Right lobe of liver (tissue), 6 donors: ENCODE data around the gene RNASEH2B. TPM values are rescaled to one million over a fixed set of nuclear protein-coding genes. Genes with fewer than 3 reads are reported as not detected.
A peak's percentile ranks its signal among the peaks of the same experiment; 100 is the strongest.

Experiments
- ATAC-seq, 4 donors: fragments of 200-7000 bp; cut with Tn5 transposase; one replicate each; pipeline ENCODE4 v1.9.1; 2020; ENCODE audit warnings: mild to moderate bottlenecking in 4 of 4, moderate library complexity in 4 of 4
- DNase-seq, 3 donors: peaks; one replicate each; pipeline ENCODE4 v3.0.0-alpha.2; 2020
- H3K27ac ChIP-seq, 3 donors: fragments of 200-600 bp; one replicate each; pipeline ENCODE4 v1.8.0; 2022
- H3K27me3 ChIP-seq, 2 donors: fragments of 200-600 bp; one replicate each; pipeline ENCODE4 v1.8.0; 2022
- H3K36me3 ChIP-seq, 4 donors: fragments of 200-600 bp; sonication (generic) in 1 of 4; one replicate each; pipeline versions ENCODE4 v1.5.1 to v1.8.0; 2017 to 2022; ENCODE audit warnings: control low read depth in 1 of 4
- H3K4me1 ChIP-seq, 4 donors: fragments of 200-600 bp; sonication (generic) in 1 of 4; one replicate each; pipeline versions ENCODE4 v1.5.1 to v1.8.0; 2017 to 2022; ENCODE audit warnings: control low read depth in 1 of 4
- H3K4me3 ChIP-seq, 3 donors: fragments of 200-600 bp; one replicate each; pipeline ENCODE4 v1.8.0; 2022
- H3K9me3 ChIP-seq, 4 donors: fragments of 200-600 bp; sonication (generic) in 1 of 4; one replicate each; pipeline versions ENCODE4 v1.5.1 to v1.8.0; 2017 to 2022; ENCODE audit warnings: control low read depth in 1 of 4
- POLR2A ChIP-seq: fragments of 450-650 bp; IDR thresholded peaks from one replicate; pipeline ENCODE4 v1.6.1; 2017; ENCODE audit warnings: antibody characterized with exemption, mild to moderate bottlenecking
- WGBS: methylation state at CpG from one replicate; pipeline ENCODE4 v1.1.6; 2018; ENCODE audit warnings: low coverage, low lambda C conversion rate; ENCODE audit not compliant: insufficient coverage; ENCODE audit errors: missing lambda C conversion rate; 5-methylcytosine and 5-hydroxymethylcytosine counted together
- intact Hi-C, 2 donors: fragments of 100-400 bp; cut with DNase I; formaldehyde crosslinking; loops; one replicate each; pipeline versions ENCODE4 v1.11.2 to v1.14.1; 2022
- total RNA-seq, 6 experiments: library from RNA; depleted of rRNA in 2 of 6; stranded (reverse); fragments of >200 nt in 2 of 6; fragmentation: NEBNext Ultra II Directional in 3 of 6; extraction: Animal tissue kit (Norgen Biotek cat#: 25700) in 3 of 6; gene quantifications; one replicate each; pipeline versions ENCODE4 v1.1.0 to v1.2.4, GENCODE V29; 2016 to 2023
- TF ChIP-seq, protein P1 (sequence below), 4 donors: fragments of 200-600 bp in 3 of 4; fragments of 450-650 bp in 1 of 4; IDR thresholded peaks; one replicate each; pipeline versions ENCODE4 v1.5.1 to v1.8.0; 2016 to 2022; ENCODE audit warnings: antibody characterized with exemption in 4 of 4, mild to moderate bottlenecking in 2 of 4
- donor health status: DM: no; HTN: yes; CAD: no.
- donor health status: DM: no; HTN: no; CAD: no.
- donor health status: DM: no; HTN: no; CAD: no.
- donor health status: DM: no; HTN: yes; CAD: no.
- donor health status: DM: no; HTN: yes; CAD: no.

The RNASEH2B gene
- total RNA-seq, 6 experiments from 2014 or later: 9.9 to 19.8 (median 11.7) TPM

DNA sequence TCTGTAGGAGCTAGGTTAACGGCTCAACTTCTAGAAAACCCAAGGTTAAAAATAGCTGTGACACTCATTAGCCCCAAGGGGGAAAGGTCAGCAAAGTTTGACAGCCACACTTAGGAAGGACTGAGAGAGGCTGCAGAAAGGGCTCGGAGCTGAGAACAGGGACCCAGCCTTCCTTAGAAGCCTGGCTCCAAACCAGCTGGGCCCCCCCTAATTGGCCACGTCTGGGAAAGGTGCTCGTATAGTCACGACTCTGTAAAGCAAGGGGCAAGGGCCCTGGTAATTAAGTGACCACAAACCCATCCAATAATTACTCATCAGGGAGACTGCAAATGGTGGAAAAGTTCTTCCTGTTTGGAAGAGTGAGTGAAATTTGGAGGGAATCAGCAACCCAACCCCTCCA lies 90.5 kb downstream of the RNASEH2B start:
- Histone ChIP-seq H3K36me3 (no peaks in the 10 kb centered on the region), H3K4me1 (peaks cover 0 to 7% (median 0%) of the 10 kb centered on the region in 4 donors), H3K27me3 (no peaks in the 10 kb centered on the region), H3K4me3 (no peak overlapping the region), H3K9me3 (no peaks in the 10 kb centered on the region), H3K27ac (no peak overlapping the region)
- intact Hi-C loops: no loop called here
- TF ChIP-seq, protein P1, sequence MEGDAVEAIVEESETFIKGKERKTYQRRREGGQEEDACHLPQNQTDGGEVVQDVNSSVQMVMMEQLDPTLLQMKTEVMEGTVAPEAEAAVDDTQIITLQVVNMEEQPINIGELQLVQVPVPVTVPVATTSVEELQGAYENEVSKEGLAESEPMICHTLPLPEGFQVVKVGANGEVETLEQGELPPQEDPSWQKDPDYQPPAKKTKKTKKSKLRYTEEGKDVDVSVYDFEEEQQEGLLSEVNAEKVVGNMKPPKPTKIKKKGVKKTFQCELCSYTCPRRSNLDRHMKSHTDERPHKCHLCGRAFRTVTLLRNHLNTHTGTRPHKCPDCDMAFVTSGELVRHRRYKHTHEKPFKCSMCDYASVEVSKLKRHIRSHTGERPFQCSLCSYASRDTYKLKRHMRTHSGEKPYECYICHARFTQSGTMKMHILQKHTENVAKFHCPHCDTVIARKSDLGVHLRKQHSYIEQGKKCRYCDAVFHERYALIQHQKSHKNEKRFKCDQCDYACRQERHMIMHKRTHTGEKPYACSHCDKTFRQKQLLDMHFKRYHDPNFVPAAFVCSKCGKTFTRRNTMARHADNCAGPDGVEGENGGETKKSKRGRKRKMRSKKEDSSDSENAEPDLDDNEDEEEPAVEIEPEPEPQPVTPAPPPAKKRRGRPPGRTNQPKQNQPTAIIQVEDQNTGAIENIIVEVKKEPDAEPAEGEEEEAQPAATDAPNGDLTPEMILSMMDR (IDR thresholded peaks at IDR 0.05): no peak
- TF ChIP-seq POLR2A: no peak
- DNase-seq (no peak), ATAC-seq (no peak)
- 92% methylated on average over 2 of the region's 5 CpGs for WGBS

DNA sequence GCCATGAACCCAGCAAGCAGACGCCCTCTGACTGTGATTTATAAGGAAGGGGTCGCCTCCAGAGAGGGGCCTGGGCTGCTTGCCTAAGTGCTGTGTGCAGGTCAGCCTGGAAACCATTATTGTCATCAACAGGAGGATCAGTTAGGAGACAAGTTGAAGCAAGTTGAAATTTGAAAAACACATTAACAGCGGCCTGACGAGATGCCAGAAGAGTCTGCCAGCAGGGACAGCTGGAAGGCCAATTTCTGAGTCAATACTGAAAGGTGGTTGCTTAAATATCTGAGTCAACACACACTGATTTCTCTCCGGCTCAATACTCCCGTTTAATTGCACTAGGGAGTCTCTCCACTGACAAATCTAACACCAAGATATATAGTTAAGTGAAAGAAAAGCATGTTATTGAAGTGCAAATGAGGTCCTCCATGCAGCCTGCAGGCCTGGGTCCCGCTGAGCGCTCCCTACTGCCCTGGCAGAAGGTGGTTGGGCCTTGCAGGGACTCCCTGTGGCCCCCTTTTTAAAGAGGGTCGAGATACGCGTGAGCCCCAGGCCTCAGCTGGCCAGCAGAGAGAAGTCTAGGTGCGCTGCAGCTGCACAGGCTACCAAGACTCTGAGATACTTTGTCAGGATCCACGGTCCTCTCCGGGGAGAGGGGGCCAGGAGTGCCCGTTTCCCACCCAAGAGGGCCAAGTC lies 91.1 kb downstream of the RNASEH2B start:
- Histone ChIP-seq H3K27me3 (no peaks in the 10 kb centered on the region), H3K36me3 (no peaks in the 10 kb centered on the region), H3K4me1 (peaks cover 0 to 7% (median 0%) of the 10 kb centered on the region in 4 donors), H3K27ac (no peak overlapping the region), H3K4me3 (no peak overlapping the region), H3K9me3 (no peaks in the 10 kb centered on the region)
- TF ChIP-seq, protein P1 (IDR thresholded peaks at IDR 0.05): no peak
- no peak for TF ChIP-seq POLR2A
- peak; percentile 78 to 95 (median 88) for ATAC-seq
- 41% methylated on average over 6 of the region's 15 CpGs for WGBS
- DNase-seq: peak in 1 of 3 donors; percentile 58
- intact Hi-C loops: no loop called here

DNA sequence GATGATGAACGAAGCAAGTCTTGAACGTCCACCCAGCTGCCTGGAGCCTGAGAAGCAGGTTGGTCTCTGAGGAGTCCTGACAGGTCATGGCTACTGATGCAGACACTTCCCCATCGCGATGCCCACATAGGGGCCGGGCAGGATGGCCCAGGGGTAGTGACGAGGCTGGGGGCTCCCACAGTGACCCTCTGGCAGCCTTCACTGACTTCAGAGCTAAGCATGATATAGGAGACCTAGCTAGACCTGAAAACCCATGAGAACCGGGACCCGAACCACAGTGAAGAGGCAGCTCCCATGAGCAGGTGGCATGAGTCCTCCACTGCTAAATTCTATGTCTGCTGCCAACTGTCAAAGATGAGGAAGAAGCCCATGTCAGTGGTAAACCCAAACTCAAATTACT lies 91.7 kb downstream of the RNASEH2B start:
- ATAC-seq: no peak
- no peak overlapping the region for H3K27ac ChIP-seq
- TF ChIP-seq, protein P1 (IDR thresholded peaks at IDR 0.05): no peak
- TF ChIP-seq POLR2A: no peak
- H3K36me3 ChIP-seq: no peaks in the 10 kb centered on the region
- H3K4me3 ChIP-seq: no peak overlapping the region
- DNase-seq: no peak
- peaks cover 0 to 7% (median 0%) of the 10 kb centered on the region in 4 donors for H3K4me1 ChIP-seq
- intact Hi-C loops: no loop called here
- H3K27me3 ChIP-seq: no peaks in the 10 kb centered on the region
- 56% methylated on average over 3 of the region's 8 CpGs for WGBS
- H3K9me3 ChIP-seq: no peaks in the 10 kb centered on the region

DNA sequence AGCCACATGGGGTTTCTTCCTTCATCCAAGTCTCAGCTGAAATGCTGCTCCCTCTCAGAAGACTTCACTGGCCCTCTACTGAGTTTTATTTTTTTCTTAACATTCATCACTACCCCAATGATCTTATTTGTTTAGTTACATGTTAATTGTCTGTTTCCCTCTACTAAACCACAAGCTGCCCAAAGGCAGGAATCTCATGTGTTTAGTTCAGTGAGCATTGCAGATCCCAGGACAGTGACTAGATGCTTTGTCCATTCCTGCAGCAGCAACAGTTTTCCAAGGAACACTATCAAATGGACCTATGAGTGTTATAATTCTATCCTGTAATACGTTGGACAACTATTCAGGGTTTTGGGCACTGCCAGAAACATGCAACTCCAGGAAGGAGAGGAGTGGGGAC lies 93.1 kb downstream of the RNASEH2B start:
- H3K4me1 ChIP-seq: peaks cover 0 to 7% (median 0%) of the 10 kb centered on the region in 4 donors
- H3K27ac ChIP-seq: no peak overlapping the region
- ATAC-seq: no peak
- WGBS: 56% methylated on average over 1 of the region's 1 CpG
- no peaks in the 10 kb centered on the region for H3K9me3 ChIP-seq
- H3K27me3 ChIP-seq: no peaks in the 10 kb centered on the region
- intact Hi-C loops: no loop called here
- H3K4me3 ChIP-seq: no peak overlapping the region
- DNase-seq: no peak
- no peaks in the 10 kb centered on the region for H3K36me3 ChIP-seq
- no peak for TF ChIP-seq POLR2A
- TF ChIP-seq, protein P1 (IDR thresholded peaks at IDR 0.05): no peak
